HCT116 (cell line): ENCODE results near the gene APP. TPM values are rescaled to one million over a fixed set of nuclear protein-coding genes. Genes with fewer than 3 reads are reported as not detected.

Source experiments
- ATAC-seq: fragments of 200-7000 bp; cut with Tn5 transposase; 2 replicates; pipeline ENCODE4 v1.9.1; 2020; ENCODE audit warnings: mild to moderate bottlenecking, moderate library complexity
- BruUV-seq: library from RNA; stranded (reverse); fragments of 400-500 nt; replicated peaks from 2 replicates; lab custom pipeline; 2021; lab: Mats Ljungman, UMichigan
- CTCF ChIA-PET: fragments of 300-600 bp; sonication (Branson Sonifier 250); formaldehyde crosslinking; loops from one replicate; lab custom pipeline; 2021; ENCODE audit warnings: antibody characterized with exemption; lab: Charles Lee
- POLR2A ChIA-PET: fragments of 300-600, 350-600 bp; sonication (Branson Sonifier 250); formaldehyde crosslinking; loops from one replicate; lab custom pipeline; 2021; ENCODE audit warnings: antibody characterized with exemption; lab: Charles Lee
- RAD21 ChIA-PET, 2 experiments: fragments of 300-600 bp; sonication (Branson Sonifier 250); formaldehyde crosslinking; loops; one replicate each; lab custom pipeline; 2023; ENCODE audit warnings: low total read pairs in 2 of 2; ENCODE audit not compliant: uncharacterized antibody in 2 of 2, unreplicated experiment in 2 of 2, low non-redundant PET in 1 of 2; lab: Charles Lee
- DNase-seq: peaks from one replicate; pipeline ENCODE4 v3.0.0-alpha.2; 2010; ENCODE audit warnings: low read depth, low spot score
- H2AFZ ChIP-seq: fragments of 200-600 bp; shearing (Covaris generic), sonication (generic); 2 replicates; pipeline ENCODE4 v1.6.1; 2017; ENCODE audit warnings: low read depth, mixed run types, mixed read lengths, antibody characterized with exemption, low read length; ENCODE audit not compliant: poor library complexity, severe bottlenecking
- H3K27ac ChIP-seq: 2 replicates; pipeline ENCODE4 v1.5.1; 2012; ENCODE audit warnings: low read depth, low read length
- H3K27me3 ChIP-seq: fragments of 200-600 bp; sonication (generic); 2 replicates; pipeline ENCODE4 v1.6.1; 2016; ENCODE audit warnings: mixed run types, low read length, mixed read lengths; ENCODE audit not compliant: insufficient read depth
- H3K36me3 ChIP-seq, 2 experiments: fragments of 200-500 bp in 1 of 2; fragments of 200-600 bp in 1 of 2; sonication (Bioruptor generic) in 1 of 2; sonication (generic) in 1 of 2; 2 replicates each; pipeline versions ENCODE4 v1.5.1 to v1.6.1; 2014 to 2016; ENCODE audit warnings: low read length in 2 of 2, inconsistent platforms in 1 of 2, mixed read lengths in 1 of 2, mixed run types in 1 of 2; ENCODE audit not compliant: insufficient read depth in 2 of 2, control insufficient read depth in 1 of 2
- H3K4me1 ChIP-seq, 2 experiments: fragments of 200-600 bp in 1 of 2; sonication (generic) in 1 of 2; 2 replicates each; pipeline versions ENCODE4 v1.5.1 to v1.6.1; 2012 to 2017; ENCODE audit warnings: low read length in 2 of 2, inconsistent platforms in 1 of 2, mild to moderate bottlenecking in 1 of 2, mixed read lengths in 1 of 2, mixed run types in 1 of 2, moderate library complexity in 1 of 2; ENCODE audit not compliant: insufficient read depth in 2 of 2, control insufficient read depth in 1 of 2
- H3K4me2 ChIP-seq: fragments of 200-600 bp; sonication (generic); 2 replicates; pipeline ENCODE4 v1.6.1; 2017; ENCODE audit warnings: mixed run types, low read length, mixed read lengths
- H3K4me3 ChIP-seq, 2 experiments: fragments of 200-600 bp in 1 of 2; sonication (generic) in 1 of 2; replicated peaks in 1 of 2; 2 replicates each; pipeline ENCODE4 v1.5.1; 2011 to 2016; ENCODE audit warnings: low read length in 2 of 2, control low read depth in 1 of 2, low read depth in 1 of 2, mild to moderate bottlenecking in 1 of 2, mixed read lengths in 1 of 2, mixed run types in 1 of 2
- H3K79me2 ChIP-seq: fragments of 200-600 bp; sonication (generic); 2 replicates; pipeline ENCODE4 v1.6.1; 2017; ENCODE audit warnings: mild to moderate bottlenecking, mixed run types, low read length, moderate library complexity, mixed read lengths; ENCODE audit not compliant: insufficient read depth
- H3K9ac ChIP-seq: fragments of 200-600 bp; sonication (generic); 2 replicates; pipeline ENCODE4 v1.6.1; 2016; ENCODE audit warnings: low read length, mixed read lengths
- H3K9me2 ChIP-seq: fragments of 200-600 bp; sonication (generic), shearing (Covaris generic); 2 replicates; pipeline ENCODE4 v1.6.1; 2017; ENCODE audit warnings: mixed run types, mild to moderate bottlenecking, moderate library complexity; ENCODE audit not compliant: insufficient read depth
- H3K9me3 ChIP-seq, 2 experiments: fragments of 200-500 bp in 1 of 2; fragments of 200-600 bp in 1 of 2; sonication (Bioruptor generic) in 1 of 2; sonication (generic) in 1 of 2; 2 replicates each; pipeline ENCODE4 v1.6.1; 2014 to 2017; ENCODE audit warnings: low read length in 2 of 2, mixed read lengths in 2 of 2, inconsistent platforms in 1 of 2, low read depth in 1 of 2, mild to moderate bottlenecking in 1 of 2, mixed run types in 1 of 2, moderate library complexity in 1 of 2; ENCODE audit not compliant: control insufficient read depth in 1 of 2, insufficient read depth in 1 of 2
- H4K20me1 ChIP-seq: fragments of 200-600 bp; sonication (generic), shearing (Covaris generic); 2 replicates; pipeline ENCODE4 v1.6.1; 2017; ENCODE audit warnings: mixed run types, mild to moderate bottlenecking, moderate library complexity; ENCODE audit not compliant: insufficient read depth
- CBX3 ChIP-seq: IDR thresholded peaks from 2 replicates; pipeline ENCODE4 v1.6.1; 2012; ENCODE audit warnings: low read depth
- CEBPB ChIP-seq: IDR thresholded peaks from 2 replicates; pipeline ENCODE4 v1.6.1; 2012; ENCODE audit warnings: low read depth
- EGR1 ChIP-seq: IDR thresholded peaks from 2 replicates; pipeline ENCODE4 v1.6.1; 2012; ENCODE audit warnings: low read depth
- EZH2 ChIP-seq: fragments of 200-600 bp; sonication (generic); IDR thresholded peaks from 2 replicates; pipeline ENCODE4 v1.6.1; 2017; ENCODE audit warnings: antibody characterized with exemption, mixed run types
- FOSL1 ChIP-seq: IDR thresholded peaks from 2 replicates; pipeline ENCODE4 v1.6.1; 2012; ENCODE audit warnings: low read depth
- JUND ChIP-seq: IDR thresholded peaks from 2 replicates; pipeline ENCODE4 v1.6.1; 2012
- MAX ChIP-seq: IDR thresholded peaks from 2 replicates; pipeline ENCODE4 v1.6.1; 2012
- POLR2A ChIP-seq: IDR thresholded peaks from 2 replicates; pipeline ENCODE4 v1.7.0; 2011; ENCODE audit warnings: borderline replicate concordance; ENCODE audit not compliant: insufficient read depth, insufficient read length; ENCODE audit errors: extremely low read depth
- POLR2AphosphoS5 ChIP-seq: IDR thresholded peaks from 2 replicates; pipeline ENCODE4 v1.6.1; 2011; ENCODE audit warnings: mild to moderate bottlenecking, low read depth, low read length, moderate library complexity
- SIN3A ChIP-seq: IDR thresholded peaks from 2 replicates; pipeline ENCODE4 v1.6.1; 2012; ENCODE audit warnings: low read depth
- SRF ChIP-seq: IDR thresholded peaks from 2 replicates; pipeline ENCODE4 v1.6.1; 2012; ENCODE audit warnings: low read depth
- YY1 ChIP-seq: IDR thresholded peaks from 2 replicates; pipeline ENCODE4 v1.6.1; 2011; ENCODE audit warnings: low read length, low read depth, moderate library complexity, mild to moderate bottlenecking; ENCODE audit not compliant: insufficient replicate concordance; ENCODE audit errors: extremely low read depth
- ZBTB33 ChIP-seq: IDR thresholded peaks from 2 replicates; pipeline ENCODE4 v1.6.1; 2011; ENCODE audit warnings: mild to moderate bottlenecking, low read length, moderate library complexity; ENCODE audit not compliant: insufficient replicate concordance; ENCODE audit errors: extremely low read depth
- ZNF274 ChIP-seq: fragments of 200-500 bp; sonication (Bioruptor generic); IDR thresholded peaks from 2 replicates; pipeline ENCODE4 v1.6.1; 2014; ENCODE audit warnings: mild to moderate bottlenecking, low read depth, low read length, inconsistent platforms
- intact Hi-C: fragments of 100-400 bp; cut with micrococcal nuclease; formaldehyde crosslinking; loops from 2 replicates; pipeline ENCODE4 v1.10.0; 2022
- total RNA-seq: library from RNA; stranded (reverse); gene quantifications from one replicate; pipeline ENCODE4 v1.2.1, GENCODE V29; 2021; ENCODE audit not compliant: unreplicated experiment
- TF ChIP-seq, protein P1 (sequence below): IDR thresholded peaks from 2 replicates; pipeline ENCODE4 v1.6.1; 2012; ENCODE audit warnings: low read depth
- TF ChIP-seq, protein P2 (sequence below), 3 experiments: fragments of 200-600 bp in 1 of 3; sonication (generic) in 1 of 3; IDR thresholded peaks in 2 of 3; conservative IDR thresholded peaks in 1 of 3; 2 replicates each; pipeline ENCODE4 v1.5.1; 2012 to 2017; ENCODE audit warnings: low read depth in 2 of 3, low read length in 2 of 3, antibody characterized with exemption in 1 of 3, borderline replicate concordance in 1 of 3, control low read depth in 1 of 3, mild to moderate bottlenecking in 1 of 3, mixed read lengths in 1 of 3, mixed run types in 1 of 3, moderate library complexity in 1 of 3; ENCODE audit not compliant: insufficient read depth in 1 of 3

APP gene
- total RNA-seq, 1 experiment from 2014 or later: 267 TPM

GRCh38 chr21:26146681-26147080 is 23.9 kb downstream of the APP start:
- ChIA-PET POLR2A (no interaction called here), CTCF (no interaction called here), RAD21 (no interaction called here)
- no peaks in the 10 kb centered on the region for H4K20me1 ChIP-seq
- H3K79me2 ChIP-seq: peaks cover 98% of the 10 kb centered on the region
- no peaks in the 10 kb centered on the region for H3K27me3 ChIP-seq
- H3K4me3 ChIP-seq: no peak overlapping the region
- BruUV-seq: no TSS peak
- intact Hi-C loops: no loop called here
- H2AFZ ChIP-seq: no peak overlapping the region
- H3K27ac ChIP-seq: no peak overlapping the region
- TF ChIP-seq CEBPB: no peak
- TF ChIP-seq SIN3A: no peak
- no peak for TF ChIP-seq CBX3
- TF ChIP-seq ZNF274: no peak
- no peak for TF ChIP-seq ZBTB33
- TF ChIP-seq POLR2AphosphoS5: no peak
- TF ChIP-seq YY1: no peak
- TF ChIP-seq, protein P1, sequence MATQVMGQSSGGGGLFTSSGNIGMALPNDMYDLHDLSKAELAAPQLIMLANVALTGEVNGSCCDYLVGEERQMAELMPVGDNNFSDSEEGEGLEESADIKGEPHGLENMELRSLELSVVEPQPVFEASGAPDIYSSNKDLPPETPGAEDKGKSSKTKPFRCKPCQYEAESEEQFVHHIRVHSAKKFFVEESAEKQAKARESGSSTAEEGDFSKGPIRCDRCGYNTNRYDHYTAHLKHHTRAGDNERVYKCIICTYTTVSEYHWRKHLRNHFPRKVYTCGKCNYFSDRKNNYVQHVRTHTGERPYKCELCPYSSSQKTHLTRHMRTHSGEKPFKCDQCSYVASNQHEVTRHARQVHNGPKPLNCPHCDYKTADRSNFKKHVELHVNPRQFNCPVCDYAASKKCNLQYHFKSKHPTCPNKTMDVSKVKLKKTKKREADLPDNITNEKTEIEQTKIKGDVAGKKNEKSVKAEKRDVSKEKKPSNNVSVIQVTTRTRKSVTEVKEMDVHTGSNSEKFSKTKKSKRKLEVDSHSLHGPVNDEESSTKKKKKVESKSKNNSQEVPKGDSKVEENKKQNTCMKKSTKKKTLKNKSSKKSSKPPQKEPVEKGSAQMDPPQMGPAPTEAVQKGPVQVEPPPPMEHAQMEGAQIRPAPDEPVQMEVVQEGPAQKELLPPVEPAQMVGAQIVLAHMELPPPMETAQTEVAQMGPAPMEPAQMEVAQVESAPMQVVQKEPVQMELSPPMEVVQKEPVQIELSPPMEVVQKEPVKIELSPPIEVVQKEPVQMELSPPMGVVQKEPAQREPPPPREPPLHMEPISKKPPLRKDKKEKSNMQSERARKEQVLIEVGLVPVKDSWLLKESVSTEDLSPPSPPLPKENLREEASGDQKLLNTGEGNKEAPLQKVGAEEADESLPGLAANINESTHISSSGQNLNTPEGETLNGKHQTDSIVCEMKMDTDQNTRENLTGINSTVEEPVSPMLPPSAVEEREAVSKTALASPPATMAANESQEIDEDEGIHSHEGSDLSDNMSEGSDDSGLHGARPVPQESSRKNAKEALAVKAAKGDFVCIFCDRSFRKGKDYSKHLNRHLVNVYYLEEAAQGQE: no peak
- TF ChIP-seq, protein P2, sequence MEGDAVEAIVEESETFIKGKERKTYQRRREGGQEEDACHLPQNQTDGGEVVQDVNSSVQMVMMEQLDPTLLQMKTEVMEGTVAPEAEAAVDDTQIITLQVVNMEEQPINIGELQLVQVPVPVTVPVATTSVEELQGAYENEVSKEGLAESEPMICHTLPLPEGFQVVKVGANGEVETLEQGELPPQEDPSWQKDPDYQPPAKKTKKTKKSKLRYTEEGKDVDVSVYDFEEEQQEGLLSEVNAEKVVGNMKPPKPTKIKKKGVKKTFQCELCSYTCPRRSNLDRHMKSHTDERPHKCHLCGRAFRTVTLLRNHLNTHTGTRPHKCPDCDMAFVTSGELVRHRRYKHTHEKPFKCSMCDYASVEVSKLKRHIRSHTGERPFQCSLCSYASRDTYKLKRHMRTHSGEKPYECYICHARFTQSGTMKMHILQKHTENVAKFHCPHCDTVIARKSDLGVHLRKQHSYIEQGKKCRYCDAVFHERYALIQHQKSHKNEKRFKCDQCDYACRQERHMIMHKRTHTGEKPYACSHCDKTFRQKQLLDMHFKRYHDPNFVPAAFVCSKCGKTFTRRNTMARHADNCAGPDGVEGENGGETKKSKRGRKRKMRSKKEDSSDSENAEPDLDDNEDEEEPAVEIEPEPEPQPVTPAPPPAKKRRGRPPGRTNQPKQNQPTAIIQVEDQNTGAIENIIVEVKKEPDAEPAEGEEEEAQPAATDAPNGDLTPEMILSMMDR (IDR thresholded peaks at IDR 0.05 in 2 of 3, conservative IDR thresholded peaks at IDR 0.05 in 1 of 3; ENCODE audit: borderline replicate concordance in 1 of 3, insufficient read depth in 1 of 3, low read depth in 2 of 3, low read length in 2 of 3): no peak
- no peak for TF ChIP-seq MAX
- no peak for TF ChIP-seq EGR1
- no peak for TF ChIP-seq FOSL1
- no peak for TF ChIP-seq SRF
- no peak for TF ChIP-seq JUND
- no peak for TF ChIP-seq POLR2A
- no peak for TF ChIP-seq EZH2
- peaks cover 7 to 21% of the 10 kb centered on the region in 2 experiments for H3K4me1 ChIP-seq
- H3K9me3 ChIP-seq: no peaks in the 10 kb centered on the region
- H3K9ac ChIP-seq: no peak overlapping the region
- no peak for ATAC-seq
- no peak for DNase-seq
- H3K4me2 ChIP-seq: no peak overlapping the region
- no peaks in the 10 kb centered on the region for H3K9me2 ChIP-seq
- H3K36me3 ChIP-seq: no peaks in the 10 kb centered on the region; a peak in 1 of 4 replicates
